Measurements from ENCODE around the gene FAM184B.
A peak's percentile ranks its signal among the peaks of the same experiment; 100 is the strongest.
"Not testable (repeated sequence)": the region's sequence is repeated elsewhere in the genome, so short reads cannot be mapped to it uniquely, and the experiment has no call there.

Gene FAM184B

DNA sequence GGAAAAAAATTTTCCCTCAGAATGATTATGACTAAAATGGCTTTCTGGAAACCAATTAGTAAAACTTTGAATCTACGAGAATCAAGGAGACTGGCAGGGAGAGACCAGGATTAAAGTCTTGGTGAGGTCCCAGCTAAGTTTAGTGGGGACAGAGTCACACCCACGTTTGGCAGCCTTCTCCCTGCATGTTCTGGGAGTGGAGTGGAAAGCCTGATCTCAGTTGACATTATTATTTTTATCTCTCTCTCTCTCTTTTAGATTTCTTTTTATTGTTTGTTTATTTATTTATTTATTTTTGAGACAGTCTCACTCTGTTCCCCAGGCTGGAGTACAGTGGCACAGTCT is 99.2 kb downstream of the FAM184B start:
- DNase-seq (ENCODE audit: low read depth), result no peak

DNA sequence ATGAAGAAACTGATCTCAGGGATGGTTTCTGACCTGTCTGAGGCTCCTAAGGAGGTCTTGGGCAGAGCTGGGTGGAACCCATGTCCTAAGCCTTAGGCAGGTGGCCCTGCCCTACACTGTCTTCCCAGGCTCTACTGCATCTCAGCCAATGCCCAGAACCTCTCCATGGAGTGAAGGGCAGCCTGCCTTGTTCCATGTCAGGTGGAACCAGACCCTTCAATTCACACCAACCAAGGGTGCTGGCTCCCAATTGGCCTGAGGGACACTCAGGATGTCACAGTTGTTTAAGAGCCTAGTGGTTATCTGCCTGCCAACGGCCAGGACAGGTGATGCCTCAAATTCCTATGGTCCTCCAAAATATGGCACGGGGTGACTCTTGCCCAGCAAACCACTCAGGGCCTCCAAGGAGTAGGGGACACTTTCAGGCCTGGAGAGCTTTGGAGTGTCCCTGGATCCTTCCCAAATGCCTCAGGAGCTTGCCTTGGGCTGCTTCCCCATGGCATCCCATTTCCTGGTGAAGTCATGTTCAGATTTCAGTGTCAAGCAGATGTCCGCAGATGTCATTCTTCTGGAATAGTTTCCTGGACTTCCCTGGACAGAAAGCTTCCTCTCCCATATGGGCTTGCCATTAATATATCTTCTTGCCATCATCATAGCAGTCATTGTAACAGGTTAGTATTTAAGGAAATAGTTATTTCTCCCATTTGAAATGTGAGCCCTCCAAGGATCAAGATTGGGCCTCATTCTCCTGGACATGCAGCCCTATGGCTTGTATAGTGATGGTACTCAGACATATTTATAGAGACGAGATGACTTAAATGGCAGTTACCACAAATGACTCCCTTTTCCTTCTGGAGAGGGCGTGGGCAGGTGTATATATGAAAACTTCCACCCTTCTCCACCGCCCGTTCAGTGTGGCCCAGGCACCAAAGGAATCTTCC is 99.9 kb downstream of the FAM184B start:
- no peak for DNase-seq (ENCODE audit: low read depth)

DNA sequence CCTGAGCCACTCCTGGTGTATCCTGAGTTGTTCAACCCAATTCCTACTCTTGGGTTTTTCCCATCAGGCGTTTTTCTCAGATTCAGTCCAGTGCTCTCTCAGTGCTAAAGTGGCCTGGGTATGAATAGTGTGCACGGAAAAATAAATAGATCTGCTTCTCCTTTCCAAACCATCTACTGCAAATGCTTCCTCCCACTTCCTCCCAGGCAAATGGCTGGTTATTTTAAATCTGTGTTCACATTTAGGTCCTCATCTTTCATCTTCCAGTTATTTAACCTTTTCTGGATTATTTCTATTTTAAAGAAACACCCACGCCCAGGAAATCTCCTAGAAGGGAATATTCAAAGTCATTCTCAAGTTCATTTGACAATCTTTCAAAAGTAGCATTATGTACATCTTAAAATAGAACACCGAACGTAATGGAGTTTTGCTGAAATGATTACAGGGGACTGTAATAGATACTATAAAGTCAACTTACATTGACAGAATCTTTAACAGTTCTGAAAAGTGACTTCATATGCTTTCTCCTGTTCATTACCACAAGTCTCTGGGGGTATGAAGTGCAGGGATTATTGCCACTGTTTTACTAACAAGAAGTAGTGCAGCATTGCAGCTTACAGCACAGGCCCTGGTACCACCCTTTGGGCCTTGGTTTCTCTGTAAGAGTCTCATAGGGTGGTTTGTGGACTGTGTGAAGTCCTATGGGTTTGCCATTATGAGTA is 100.7 kb downstream of the FAM184B start:
- DNase-seq (ENCODE audit: low read depth), result no peak

DNA sequence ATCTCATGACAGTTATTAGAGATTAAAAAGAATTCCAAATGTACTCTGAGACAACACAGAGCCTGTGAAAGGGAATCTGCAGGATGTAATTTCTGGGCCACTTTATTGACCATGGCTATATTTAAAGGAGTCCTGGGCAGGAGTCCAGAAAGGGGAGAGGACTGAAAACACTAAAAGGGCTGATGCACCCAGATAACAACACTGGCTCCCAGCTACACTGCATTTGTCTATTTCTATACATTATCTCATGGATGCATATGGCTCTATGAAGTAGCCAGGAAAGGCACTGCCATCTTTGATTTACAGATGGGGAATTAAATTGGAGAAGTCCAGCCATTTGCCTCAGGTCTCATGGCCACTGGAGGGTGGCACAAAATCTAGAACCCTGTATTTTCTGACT is 111.0 kb downstream of the FAM184B start:
- DNase-seq (ENCODE audit: low read depth), result no peak

DNA sequence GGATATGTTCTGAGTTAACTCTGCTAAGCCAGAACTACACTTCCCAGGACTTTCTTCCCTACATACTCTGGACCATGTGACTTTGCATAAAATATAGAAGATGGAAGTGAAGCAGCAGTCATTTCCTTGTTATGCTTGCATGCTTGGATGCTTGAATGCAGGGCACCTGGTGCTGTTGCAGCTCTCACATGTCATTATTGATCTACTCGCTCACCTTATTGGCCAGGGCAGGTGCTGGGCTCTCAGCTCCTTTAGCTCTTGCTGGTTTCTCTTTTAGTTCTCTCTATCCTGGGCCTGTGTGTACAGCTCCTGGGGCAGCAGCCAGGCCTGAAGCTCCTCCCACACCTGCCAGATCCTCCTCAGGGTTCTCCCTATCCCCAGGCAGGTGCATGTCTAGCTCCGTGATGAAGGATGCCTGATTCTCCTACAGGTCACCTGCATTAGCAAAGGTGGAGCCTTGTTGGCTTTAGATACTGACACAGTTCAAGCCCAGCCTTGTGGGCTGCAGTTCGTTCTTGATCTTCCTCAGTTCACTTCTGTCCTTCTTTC is 113.7 kb downstream of the FAM184B start:
- DNase-seq (ENCODE audit: low read depth), result no peak

DNA sequence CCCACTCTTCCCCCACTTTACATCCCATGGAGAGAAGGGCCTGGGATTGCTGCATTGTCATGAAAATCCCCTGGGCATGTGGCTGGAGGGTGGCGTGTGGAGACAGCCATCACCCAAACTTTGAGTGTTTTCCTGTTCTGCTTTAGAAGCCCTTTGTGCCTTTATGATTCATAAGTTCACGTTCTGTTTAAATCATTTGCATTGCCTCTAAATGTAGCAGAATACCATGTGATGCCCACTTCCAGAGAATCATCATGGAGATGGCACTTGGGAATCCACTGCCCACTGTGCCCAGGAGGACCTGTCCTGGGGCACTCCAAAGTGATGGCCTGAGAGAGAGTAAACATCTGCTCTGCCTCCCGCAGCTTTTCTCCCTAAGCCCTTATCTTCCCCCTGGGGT is 114.2 kb downstream of the FAM184B start:
- no peak for DNase-seq (ENCODE audit: low read depth)

DNA sequence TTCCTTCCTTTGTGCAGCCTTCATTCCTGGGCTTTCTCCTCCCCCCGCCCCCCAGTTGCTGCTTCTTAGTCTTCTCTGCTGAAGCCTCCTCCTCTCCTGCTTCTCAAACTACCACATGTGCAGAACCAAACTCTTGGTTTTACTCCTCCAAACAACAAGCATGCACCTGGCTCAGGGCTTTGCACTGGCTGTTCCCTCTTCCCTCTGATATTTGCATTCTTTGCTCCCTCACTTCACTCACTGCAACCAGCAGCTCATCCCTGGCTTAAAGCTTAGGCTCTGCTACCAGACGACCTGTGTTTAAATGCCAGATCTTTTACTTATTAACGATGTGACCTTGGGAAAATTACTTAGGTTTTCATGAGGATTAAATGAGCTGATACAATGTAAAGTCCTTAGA is 115.6 kb downstream of the FAM184B start:
- DNase-seq (ENCODE audit: low read depth), result no peak

DNA sequence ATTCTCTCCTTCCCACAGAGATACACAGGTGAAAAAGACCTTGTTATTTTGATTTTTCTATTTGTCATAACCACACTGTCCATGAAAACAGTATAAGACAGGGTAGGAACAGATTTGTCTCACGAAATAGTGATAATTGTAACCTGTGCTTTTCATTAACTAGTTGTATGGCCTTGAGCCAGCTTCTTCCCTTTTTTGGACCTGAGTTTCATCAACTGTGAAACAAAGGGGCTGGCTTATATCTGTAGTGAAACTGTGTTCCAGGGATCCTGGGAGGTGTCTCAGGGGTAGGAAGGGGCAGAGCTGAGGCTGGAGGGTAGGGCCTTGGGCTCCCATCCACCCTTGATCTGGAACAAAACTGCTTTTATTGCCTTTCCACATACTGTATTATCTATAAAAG is 116.1 kb downstream of the FAM184B start:
- no peak for DNase-seq (ENCODE audit: low read depth)

DNA sequence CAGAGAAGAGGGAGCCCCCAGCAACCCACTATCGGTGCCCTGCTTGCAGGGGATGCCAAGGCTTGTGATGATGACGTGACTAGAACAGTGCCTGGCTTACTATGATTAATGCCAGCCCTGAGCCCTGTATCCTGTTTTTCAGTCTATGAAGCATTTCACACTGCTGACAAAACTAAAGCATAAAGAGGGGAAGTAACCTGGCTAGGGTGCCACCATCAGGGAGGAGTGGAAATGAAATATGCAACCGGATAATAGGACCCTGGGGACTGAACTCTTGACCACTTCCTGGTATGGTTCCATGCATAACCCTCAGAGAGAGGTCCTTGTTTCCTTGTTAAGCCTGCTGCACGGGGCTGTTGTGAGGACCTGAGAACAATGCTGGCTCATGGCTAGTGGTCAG is 116.7 kb downstream of the FAM184B start:
- DNase-seq (ENCODE audit: low read depth), result no peak

DNA sequence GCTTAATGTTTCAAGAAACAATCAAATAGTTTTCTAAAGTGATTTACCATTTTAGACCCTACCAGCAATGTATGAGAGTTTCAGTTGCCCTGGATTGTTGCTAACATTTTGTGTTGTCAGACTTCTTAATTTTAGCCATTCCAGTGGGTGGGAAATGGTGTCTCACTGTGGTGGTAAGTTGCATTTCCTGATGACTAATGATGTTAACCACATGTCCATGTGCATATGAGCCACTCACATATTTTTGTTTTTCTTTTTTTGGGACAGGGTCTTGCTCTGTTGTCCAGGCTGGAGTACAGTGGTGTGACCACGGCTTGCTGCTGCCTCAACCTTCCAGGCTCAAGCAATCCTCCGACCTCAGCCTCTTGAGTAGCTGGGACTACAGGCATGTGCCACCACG is 118.7 kb downstream of the FAM184B start:
- no peak for DNase-seq (ENCODE audit: low read depth)

DNA sequence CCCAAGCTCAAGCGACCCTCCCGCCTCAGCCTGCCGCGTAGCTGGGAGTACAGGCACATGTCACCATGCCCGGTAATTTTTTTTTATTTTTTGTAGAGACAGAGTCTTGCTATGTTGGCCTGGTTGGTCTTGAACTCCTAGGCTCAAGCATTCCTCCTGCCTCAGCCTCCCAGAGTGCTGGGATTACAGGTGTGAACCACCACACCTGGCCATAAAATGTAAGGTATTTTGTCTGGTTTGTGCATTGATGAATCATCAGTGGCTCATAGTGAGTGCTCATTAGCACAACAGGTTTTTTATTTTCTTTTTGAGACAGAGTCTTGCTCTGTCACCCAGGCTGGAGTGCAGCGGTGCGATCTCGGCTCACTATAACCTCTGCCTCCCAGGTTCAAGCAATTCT is 122.2 kb downstream of the FAM184B start:
- DNase-seq (ENCODE audit: low read depth), result not testable (repeated sequence)

DNA sequence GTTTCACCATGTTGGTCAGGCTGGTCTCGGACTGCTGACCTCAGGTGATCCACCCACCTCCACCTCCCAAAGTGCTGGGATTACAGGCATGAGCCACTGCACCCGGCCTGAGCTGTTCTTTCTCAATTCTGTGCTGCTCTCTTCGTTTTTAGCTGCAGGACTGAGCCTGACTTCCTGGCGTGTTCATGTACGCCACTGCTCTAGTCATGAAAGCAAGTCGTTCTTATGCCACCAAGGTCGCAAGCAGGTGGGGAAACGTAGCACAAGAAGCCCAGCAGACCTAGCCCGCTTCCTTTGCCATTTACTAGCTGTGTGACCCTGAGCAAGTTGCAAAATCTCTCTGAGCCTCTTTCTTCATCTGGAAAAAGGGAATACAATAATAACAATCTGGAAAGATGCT is 123.6 kb downstream of the FAM184B start:
- no peak for DNase-seq (ENCODE audit: low read depth)

DNA sequence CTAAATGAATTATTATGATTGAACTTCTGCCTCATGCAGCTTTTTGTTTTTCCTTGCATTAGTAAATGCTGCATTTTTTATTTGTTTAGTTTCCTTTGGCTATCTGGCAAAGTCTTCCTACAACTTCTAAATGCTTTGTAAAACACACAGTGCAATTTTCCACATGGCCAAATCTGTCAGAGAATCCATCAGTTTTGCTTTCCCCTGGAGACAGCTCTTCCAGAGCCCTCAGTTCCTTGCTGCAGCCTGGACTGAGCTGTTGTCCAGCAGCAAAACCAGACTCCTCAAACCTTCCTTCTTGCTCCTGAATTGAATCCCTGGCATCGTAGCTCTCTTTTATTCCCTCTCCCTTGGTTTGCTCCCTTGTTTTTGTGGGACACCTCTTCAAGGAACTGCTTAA is 124.3 kb downstream of the FAM184B start:
- DNase-seq (ENCODE audit: low read depth), result no peak

DNA sequence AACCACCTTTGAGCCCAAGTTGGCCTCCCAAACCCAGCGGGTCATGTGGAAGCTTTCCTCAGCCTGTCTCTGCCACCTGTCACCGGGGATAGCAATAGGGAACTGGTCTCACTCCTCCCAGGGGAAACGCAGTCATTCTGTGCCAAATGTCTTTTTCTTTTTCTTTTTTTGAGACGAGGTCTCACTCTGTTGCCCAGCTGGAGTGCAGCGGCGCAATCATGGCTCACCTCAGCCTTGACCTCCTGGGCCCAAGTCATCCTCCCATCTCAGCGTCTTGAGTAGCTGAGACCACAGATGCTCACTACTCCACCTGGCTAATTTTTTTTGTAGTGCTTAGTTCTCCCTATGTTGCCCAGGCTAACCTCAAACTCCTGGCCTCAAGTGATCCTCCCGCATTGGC is 126.7 kb downstream of the FAM184B start:
- no peak for DNase-seq (ENCODE audit: low read depth)

DNA sequence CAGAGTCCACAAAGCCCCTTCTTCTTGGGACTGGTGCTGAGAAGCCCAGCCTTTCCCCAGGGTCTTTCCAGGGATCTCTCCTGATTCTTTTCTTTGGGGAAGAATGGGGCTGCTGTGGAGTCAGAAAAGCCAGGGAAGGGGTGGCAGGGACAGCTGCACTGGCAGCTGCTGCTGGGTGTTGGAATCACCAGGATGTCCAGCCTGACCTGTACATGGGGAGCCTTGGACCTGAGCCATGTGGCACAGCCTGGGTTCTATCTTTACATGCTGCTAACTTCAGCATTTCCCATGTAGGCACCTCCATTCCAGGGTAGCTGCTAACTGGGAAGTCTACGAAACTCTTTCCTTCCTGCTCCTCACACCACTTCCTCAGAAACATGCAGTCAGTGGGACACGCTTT is 131.0 kb downstream of the FAM184B start:
- DNase-seq (ENCODE audit: low read depth), result no peak

DNA sequence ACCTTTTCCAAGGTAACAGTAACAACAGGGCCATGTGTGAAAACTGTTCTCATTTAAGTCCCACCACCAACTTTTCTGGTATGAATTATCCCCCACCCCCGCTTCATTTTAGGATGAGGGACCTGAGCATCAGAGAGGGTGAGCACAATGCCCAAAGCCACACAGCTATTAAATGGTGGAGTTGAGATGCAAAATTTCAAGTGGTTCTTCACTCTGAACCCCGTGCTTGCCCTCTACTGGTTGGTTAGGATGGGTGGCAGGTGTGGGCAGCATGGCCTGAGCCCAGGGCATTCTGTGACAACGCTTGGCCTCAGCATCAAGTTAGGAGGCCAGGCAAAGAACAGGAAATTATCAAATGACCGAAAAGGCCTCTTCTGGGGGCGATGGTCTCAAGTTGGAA is 133.5 kb downstream of the FAM184B start:
- no peak for DNase-seq (ENCODE audit: low read depth)

DNA sequence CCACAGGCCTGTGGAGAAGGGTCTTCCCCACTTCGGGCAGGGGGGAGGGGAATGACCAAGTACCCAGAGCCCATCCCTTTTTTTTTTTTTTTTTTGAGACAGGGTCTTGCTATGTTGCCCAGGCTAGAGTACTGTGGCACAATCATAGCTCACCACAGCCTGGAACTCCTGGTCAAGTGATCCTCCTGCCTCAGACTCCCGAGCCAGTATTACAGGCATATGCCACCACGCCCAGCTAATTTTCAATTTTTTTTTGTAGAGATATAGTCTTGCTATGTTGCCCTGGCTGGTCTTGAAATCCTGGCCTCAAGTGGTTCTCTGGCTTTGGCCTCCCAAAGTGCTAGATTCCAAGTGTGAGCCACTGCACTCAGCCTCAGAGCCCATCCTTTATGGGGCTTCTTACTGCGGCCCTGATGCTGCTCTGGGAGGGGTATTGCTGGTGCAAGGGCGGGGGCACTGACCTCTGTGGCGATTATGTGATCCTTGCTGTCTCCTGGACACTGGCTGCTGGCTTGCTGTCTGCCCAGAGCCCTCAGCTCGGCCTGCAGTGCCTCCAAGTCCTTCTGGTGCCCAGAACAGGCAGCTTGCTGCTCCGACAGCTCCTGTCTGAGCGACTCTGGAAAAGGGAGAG is 134.1 kb downstream of the FAM184B start:
- DNase-seq (ENCODE audit: low read depth), result no peak

DNA sequence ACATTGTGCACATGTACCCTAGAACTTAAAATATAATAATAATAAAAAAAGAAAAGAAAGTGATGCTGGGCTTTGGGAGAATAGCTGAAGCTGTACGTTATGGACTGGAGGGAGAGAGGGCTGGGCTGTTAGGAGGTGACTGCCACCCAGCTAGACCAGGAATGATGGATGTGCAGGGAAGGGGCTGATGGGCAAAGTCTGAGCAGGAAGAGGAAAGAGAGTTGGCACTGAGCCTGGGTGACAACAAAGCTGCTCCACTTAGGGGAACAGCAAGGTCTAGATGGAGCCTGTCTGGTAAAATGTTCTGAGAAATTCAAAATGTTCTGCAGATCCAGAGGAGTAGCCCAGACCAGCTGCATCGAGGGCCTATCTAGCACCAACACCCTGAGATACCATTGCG is 134.7 kb downstream of the FAM184B start:
- no peak for DNase-seq (ENCODE audit: low read depth)

DNA sequence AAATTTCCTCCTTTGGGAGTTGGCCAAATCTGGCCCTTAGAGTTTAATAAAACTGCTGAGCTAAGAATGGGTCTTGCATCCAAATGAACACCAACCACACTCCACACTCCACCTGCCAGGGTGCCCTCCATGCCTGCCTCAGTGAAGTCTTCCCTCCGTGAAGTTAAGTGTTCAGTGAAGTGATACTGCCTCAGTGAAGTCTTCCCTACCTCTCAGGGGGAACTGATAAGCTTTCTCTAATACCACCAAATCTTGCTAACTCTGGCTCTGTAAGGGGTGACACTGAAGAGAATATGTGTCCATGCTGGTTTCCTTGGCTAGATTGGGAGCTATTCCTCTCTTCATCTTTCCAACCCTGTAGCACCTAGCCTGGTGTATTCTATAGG is 139.0 kb downstream of the FAM184B start:
- DNase-seq (ENCODE audit: low read depth), result no peak

DNA sequence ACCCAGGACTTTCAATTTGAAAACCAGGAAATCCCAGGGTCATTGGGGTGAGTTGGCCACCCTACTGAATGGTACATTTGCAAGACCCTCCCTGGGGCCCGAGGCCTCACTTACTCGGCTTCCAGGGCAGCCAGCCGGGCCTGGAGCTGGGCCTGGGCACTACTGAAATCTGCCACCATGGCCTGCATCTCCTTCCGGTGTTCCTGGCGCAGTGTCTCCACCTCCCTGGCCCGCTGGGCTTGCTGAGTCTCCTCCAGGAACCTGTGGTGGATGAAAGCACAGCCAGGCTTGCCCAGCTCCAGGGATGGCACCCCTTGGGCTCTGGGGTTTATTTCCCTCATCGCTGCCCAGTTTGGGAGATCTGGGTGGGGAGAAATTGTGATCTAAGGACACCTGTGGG is 142.3 kb downstream of the FAM184B start:
- DNase-seq (ENCODE audit: low read depth), result no peak

DNA sequence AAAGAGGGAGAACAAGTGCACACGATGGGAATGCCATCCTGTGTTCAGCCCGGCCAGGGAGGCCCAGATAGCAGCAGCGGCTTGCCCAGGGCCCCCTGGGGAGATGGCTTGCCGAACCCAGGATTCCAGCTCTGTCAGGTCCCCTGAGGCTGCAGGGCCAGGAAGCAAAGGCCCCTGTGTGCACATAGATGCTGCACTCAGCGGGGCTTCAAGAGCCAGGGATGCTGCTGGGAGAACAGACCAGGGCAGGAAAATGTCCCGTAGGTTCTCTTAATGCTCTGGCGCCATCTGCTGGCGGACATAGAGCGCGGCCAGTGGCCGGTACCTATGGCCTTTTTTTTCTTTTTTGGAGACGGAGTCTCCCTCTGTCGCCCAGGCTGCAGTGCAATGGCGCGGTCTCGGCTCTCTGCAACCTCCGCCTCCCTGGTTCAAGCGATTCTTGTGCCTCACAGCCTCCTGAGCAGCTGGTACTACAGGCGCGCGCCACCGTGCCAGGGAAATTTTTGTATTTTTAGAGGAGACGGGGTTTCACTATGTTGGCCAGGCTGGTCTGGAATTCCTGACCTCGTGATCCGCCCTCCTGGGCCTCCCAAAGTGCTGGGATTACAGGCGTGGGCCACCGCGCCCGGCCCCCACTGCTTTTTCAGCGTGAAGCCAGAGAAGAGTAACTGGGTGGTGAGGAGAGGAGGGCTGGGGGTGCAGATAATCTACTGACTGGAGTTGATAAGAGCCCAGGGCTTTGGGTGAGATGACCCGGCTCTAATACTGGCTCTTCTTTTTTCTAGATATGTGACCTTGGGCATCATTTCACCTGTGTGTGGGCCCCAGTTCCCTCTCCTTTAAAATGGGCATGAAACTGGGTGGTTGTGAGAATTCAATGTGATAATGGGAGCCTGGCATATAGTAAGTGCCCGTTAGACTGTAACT is 144.5 kb downstream of the FAM184B start:
- DNase-seq (ENCODE audit: low read depth), result peak; percentile 55

DNA sequence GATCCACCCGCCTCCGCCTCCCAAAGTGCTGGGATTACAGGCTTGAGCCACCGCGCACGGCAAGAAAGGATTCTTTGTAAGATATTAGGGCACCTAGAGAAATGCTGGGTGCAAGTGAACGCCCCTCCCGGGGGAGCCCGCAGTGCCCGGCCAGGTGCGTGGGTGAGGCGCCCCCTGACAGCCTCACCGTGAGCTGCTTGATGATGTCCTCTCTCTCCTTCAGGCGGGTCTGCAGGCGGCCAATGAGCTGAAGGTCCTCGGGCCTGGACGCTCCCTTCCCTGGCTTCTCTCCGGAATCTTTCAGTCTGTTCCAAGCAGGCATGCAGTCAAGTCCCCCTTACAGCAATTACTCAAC is 145.1 kb downstream of the FAM184B start:
- DNase-seq (ENCODE audit: low read depth), result no peak
